ENCODE data around the gene AMIGO2. TPM values are rescaled to one million over a fixed set of nuclear protein-coding genes. Genes with fewer than 3 reads are reported as not detected.

The AMIGO2 gene
- total RNA-seq, 4 donors from 2014 or later = 1.5 to 3.4 (median 3.1) TPM

DNA sequence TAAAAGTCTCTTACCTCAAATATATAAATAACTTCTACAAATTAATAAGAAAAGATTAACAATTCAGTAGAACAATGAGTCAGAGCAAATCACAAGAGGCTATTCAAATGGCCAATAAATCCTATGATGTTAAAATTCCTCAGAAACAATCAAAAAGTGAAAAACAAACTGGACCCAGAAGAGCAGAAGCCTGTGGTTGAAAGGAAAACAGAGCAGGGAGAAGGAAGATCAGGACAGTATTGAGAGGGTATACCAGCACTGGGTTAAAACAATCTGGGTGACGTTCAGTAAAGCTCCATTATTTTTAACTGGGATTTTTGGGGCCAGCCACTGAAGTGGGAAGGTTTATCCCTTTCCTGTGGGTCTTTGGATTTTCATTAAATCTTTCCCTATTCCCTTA is 40.0 kb downstream of the AMIGO2 start:
- WGBS, 2 donors = 72 to 79% methylated on average over 1 of the region's 1 CpG
- TF ChIP-seq, protein P1, sequence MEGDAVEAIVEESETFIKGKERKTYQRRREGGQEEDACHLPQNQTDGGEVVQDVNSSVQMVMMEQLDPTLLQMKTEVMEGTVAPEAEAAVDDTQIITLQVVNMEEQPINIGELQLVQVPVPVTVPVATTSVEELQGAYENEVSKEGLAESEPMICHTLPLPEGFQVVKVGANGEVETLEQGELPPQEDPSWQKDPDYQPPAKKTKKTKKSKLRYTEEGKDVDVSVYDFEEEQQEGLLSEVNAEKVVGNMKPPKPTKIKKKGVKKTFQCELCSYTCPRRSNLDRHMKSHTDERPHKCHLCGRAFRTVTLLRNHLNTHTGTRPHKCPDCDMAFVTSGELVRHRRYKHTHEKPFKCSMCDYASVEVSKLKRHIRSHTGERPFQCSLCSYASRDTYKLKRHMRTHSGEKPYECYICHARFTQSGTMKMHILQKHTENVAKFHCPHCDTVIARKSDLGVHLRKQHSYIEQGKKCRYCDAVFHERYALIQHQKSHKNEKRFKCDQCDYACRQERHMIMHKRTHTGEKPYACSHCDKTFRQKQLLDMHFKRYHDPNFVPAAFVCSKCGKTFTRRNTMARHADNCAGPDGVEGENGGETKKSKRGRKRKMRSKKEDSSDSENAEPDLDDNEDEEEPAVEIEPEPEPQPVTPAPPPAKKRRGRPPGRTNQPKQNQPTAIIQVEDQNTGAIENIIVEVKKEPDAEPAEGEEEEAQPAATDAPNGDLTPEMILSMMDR (IDR thresholded peaks at IDR 0.05) = no peak
- TF ChIP-seq POLR2A (IDR thresholded peaks at IDR 0.05) = no peak
- DNase-seq (ENCODE audit: low spot score in 2 of 2) = no peak
- intact Hi-C loops (cut with DNase I; ENCODE audit: low total_unique reads) = no loop called here
- no peak overlapping the region for H3K4me3 ChIP-seq (ENCODE audit: low read depth, poor library complexity, severe bottlenecking)

- no peak for TF ChIP-seq POLR2A (IDR thresholded peaks at IDR 0.05)
- TF ChIP-seq, protein P1 (IDR thresholded peaks at IDR 0.05) = no peak
- no peak for DNase-seq (ENCODE audit: low spot score in 2 of 2)
- H3K4me3 ChIP-seq (ENCODE audit: low read depth, poor library complexity, severe bottlenecking) = no peak overlapping the region
- intact Hi-C loops (cut with DNase I; ENCODE audit: low total_unique reads) = no loop called here
- 89 to 90% methylated on average over 2 of the region's 2 CpGs for WGBS, 2 donors
Measured at GRCh38 chr12:47039079-47039478, 40.7 kb downstream of the AMIGO2 start.

DNA sequence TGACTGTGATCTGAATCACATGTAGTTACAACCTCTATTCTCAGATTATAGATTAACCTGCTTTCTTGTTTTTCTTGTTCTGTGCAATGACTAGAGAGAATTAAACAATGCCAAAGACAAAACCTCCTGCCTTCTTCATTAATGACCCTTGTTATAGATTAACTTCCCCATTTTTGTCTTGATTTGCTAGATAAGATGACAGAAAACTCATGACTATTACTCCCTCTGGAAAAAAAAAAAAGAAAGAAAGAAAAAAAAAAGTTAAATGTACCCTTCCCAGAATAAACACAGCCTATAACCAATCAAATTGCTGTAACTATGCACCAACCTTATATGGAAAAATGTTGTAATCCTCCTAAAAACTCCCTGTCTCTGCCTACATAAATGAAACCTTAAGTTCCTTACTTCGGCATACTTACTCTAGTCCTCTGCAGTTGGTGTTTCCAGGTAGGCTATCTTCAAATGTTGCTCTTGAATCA is 41.5 kb downstream of the AMIGO2 start:
- DNase-seq (ENCODE audit: low spot score in 2 of 2) = no peak
- intact Hi-C loops (cut with DNase I; ENCODE audit: low total_unique reads) = no loop called here
- no peak overlapping the region for H3K4me3 ChIP-seq (ENCODE audit: low read depth, poor library complexity, severe bottlenecking)
- TF ChIP-seq, protein P1 (IDR thresholded peaks at IDR 0.05) = no peak
- no peak for TF ChIP-seq POLR2A (IDR thresholded peaks at IDR 0.05)
- 71 to 91% methylated on average over 1 of the region's 1 CpG for WGBS, 2 donors

DNA sequence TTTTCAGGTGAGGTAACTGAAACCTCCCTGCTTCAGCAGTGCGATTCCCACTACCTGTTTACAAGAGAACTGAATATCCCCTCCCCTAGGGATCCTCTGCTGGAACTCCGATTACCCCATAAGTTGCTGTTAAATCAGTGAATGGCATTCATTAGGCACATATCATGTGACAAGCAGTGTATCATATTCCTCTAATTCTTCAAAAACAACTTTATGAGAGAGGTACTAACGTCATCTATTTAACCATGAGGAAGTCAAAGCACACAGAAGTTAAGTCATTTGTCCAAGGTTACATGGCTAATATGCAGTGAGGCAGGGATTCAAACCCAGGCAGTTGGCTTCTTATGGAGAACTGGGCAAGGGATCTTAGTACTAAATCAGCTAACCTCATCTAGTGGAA is 44.3 kb downstream of the AMIGO2 start:
- no peak overlapping the region for H3K4me3 ChIP-seq (ENCODE audit: low read depth, poor library complexity, severe bottlenecking)
- no peak for TF ChIP-seq POLR2A (IDR thresholded peaks at IDR 0.05)
- TF ChIP-seq, protein P1 (IDR thresholded peaks at IDR 0.05) = no peak
- intact Hi-C loops (cut with DNase I; ENCODE audit: low total_unique reads) = no loop called here
- DNase-seq (ENCODE audit: low spot score in 2 of 2) = no peak
- 70 to 78% methylated on average over 3 of the region's 3 CpGs for WGBS, 2 donors

DNA sequence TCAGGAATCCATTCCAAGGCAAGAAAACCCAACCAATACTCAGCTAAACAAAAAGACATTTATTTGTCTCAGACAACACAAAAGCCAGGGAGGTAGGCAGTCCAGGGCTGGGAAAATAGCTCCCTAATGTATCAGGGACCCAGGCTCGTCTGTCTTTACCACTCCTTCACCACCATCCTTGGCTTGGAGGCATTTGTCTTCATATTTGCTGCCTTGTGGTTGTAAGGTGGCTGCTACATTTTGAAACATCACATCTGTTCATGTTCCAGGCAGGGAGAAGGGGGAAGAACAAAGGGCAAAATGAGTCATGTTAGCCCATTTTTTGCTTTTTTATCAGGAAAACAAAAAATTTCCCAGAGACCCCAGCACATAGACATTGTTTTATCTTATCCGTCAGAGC is 45.1 kb downstream of the AMIGO2 start:
- DNase-seq (ENCODE audit: low spot score in 2 of 2) = no peak
- 78 to 85% methylated on average over 2 of the region's 2 CpGs for WGBS, 2 donors
- intact Hi-C loops (cut with DNase I; ENCODE audit: low total_unique reads) = no loop called here
- H3K4me3 ChIP-seq (ENCODE audit: low read depth, poor library complexity, severe bottlenecking) = no peak overlapping the region
- TF ChIP-seq POLR2A (IDR thresholded peaks at IDR 0.05) = no peak
- TF ChIP-seq, protein P1 (IDR thresholded peaks at IDR 0.05) = no peak

All from lower leg skin (tissue), 4 donors.